Measurements from ENCODE around the gene OR13C9. TPM values are rescaled to one million over a fixed set of nuclear protein-coding genes. Genes with fewer than 3 reads are reported as not detected.
A peak's percentile ranks its signal among the peaks of the same experiment; 100 is the strongest.
"Not testable (repeated sequence)": the region's sequence is repeated elsewhere in the genome, so short reads cannot be mapped to it uniquely, and the experiment has no call there.

Gene OR13C9
- polyA plus RNA-seq (ENCODE audit: insufficient read length in 4 of 4) = not detected

- no peak for DNase-seq (ENCODE audit: low read depth in 4 of 4, low spot score in 2 of 4)
Measured at GRCh38 chr9:104618104-104618503, at the start of gene OR13C9. TSS of gene OR13C9 (minus strand) at chr9:104618204. CDS start at chr9:104618204, 0 bp downstream.

GRCh38 chr9:104658496-104659195, 40.6 kb upstream of the OR13C9 start:
- DNase-seq (ENCODE audit: low read depth in 4 of 4, low spot score in 2 of 4) = no peak

GRCh38 chr9:104635456-104635855, 17.5 kb upstream of the OR13C9 start:
- no peak for DNase-seq (ENCODE audit: low read depth in 4 of 4, low spot score in 2 of 4)

GRCh38 chr9:104633976-104634520, 16.0 kb upstream of the OR13C9 start:
- DNase-seq (ENCODE audit: low read depth in 4 of 4, low spot score in 2 of 4) = no peak

- DNase-seq (ENCODE audit: low read depth in 4 of 4, low spot score in 2 of 4) = not testable (repeated sequence)
Measured at GRCh38 chr9:104625964-104626363, 8.0 kb upstream of the OR13C9 start.

GRCh38 chr9:104617418-104617817, 586 bp downstream of the OR13C9 start:
- no peak for DNase-seq (ENCODE audit: low read depth in 4 of 4, low spot score in 2 of 4)

- DNase-seq (ENCODE audit: low read depth in 4 of 4, low spot score in 2 of 4) = no peak
Measured at GRCh38 chr9:104611213-104611612, 6.8 kb downstream of the OR13C9 start.

GRCh38 chr9:104608336-104608735, 9.7 kb downstream of the OR13C9 start:
- DNase-seq (ENCODE audit: low read depth in 4 of 4, low spot score in 2 of 4) = no peak

- DNase-seq (ENCODE audit: low read depth in 4 of 4, low spot score in 2 of 4) = no peak
Measured at GRCh38 chr9:104606152-104606551, 11.9 kb downstream of the OR13C9 start.

GRCh38 chr9:104605527-104605926, 12.5 kb downstream of the OR13C9 start, which contains the start of gene OR13C2:
TSS of gene OR13C2 (minus strand) at chr9:104605627. CDS start at chr9:104605627, 0 bp downstream.
- DNase-seq (ENCODE audit: low read depth in 4 of 4, low spot score in 2 of 4) = not testable (repeated sequence)

GRCh38 chr9:104604801-104605200, 13.2 kb downstream of the OR13C9 start:
- DNase-seq (ENCODE audit: low read depth in 4 of 4, low spot score in 2 of 4) = no peak

- DNase-seq (ENCODE audit: low read depth in 4 of 4, low spot score in 2 of 4) = not testable (repeated sequence)
Measured at GRCh38 chr9:104599313-104599712, 18.7 kb downstream of the OR13C9 start, which contains the start of gene OR13C5. TSS of gene OR13C5 (minus strand) at chr9:104599413. CDS start at chr9:104599413, 0 bp downstream.

GRCh38 chr9:104598749-104599148, 19.3 kb downstream of the OR13C9 start:
- DNase-seq (ENCODE audit: low read depth in 4 of 4, low spot score in 2 of 4) = not testable (repeated sequence)

- DNase-seq (ENCODE audit: low read depth in 4 of 4, low spot score in 2 of 4) = no peak
Measured at GRCh38 chr9:104589626-104590025, 28.4 kb downstream of the OR13C9 start.

GRCh38 chr9:104586496-104587180, 31.4 kb downstream of the OR13C9 start:
- peak in 1 of 4 donors; percentile 1 for DNase-seq (ENCODE audit: low read depth in 4 of 4, low spot score in 2 of 4)

- no peak for DNase-seq (ENCODE audit: low read depth in 4 of 4, low spot score in 2 of 4)
Measured at GRCh38 chr9:104580562-104580961, 37.4 kb downstream of the OR13C9 start.

- DNase-seq (ENCODE audit: low read depth in 4 of 4, low spot score in 2 of 4) = no peak
Measured at GRCh38 chr9:104577263-104577662, 40.7 kb downstream of the OR13C9 start.

- DNase-seq (ENCODE audit: low read depth in 4 of 4, low spot score in 2 of 4) = no peak
Measured at GRCh38 chr9:104575456-104575855, 42.5 kb downstream of the OR13C9 start.

- no peak for DNase-seq (ENCODE audit: low read depth in 4 of 4, low spot score in 2 of 4)
Measured at GRCh38 chr9:104572612-104573011, 45.4 kb downstream of the OR13C9 start.

GRCh38 chr9:104568868-104569267, 49.1 kb downstream of the OR13C9 start, which contains the start of gene OR13C8:
TSS of gene OR13C8 (plus strand) at chr9:104569168. CDS start at chr9:104569168, 0 bp downstream.
- no peak for DNase-seq (ENCODE audit: low read depth in 4 of 4, low spot score in 2 of 4)
